GM19035 (cell line): Measurements from ENCODE around the gene FUBP1.
"Not testable (repeated sequence)": the region's sequence is repeated elsewhere in the genome, so short reads cannot be mapped to it uniquely, and the experiment has no call there.

Source experiments
- ATAC-seq: cut with Tn5 transposase; IDR thresholded peaks from one replicate; pipeline ENCODE4 v1.9.1; 2021; ENCODE audit not compliant: unreplicated experiment

FUBP1 gene

GRCh38 chr1:77990629-77991204 is 11.8 kb upstream of the FUBP1 start:
- no peak for ATAC-seq

GRCh38 chr1:77989744-77990143 is 10.9 kb upstream of the FUBP1 start:
- ATAC-seq: no peak

- no peak for ATAC-seq
Observed at GRCh38 chr1:77987919-77988318, 9.0 kb upstream of the FUBP1 start.

GRCh38 chr1:77986810-77987209 is 7.9 kb upstream of the FUBP1 start:
- ATAC-seq: no peak

GRCh38 chr1:77984629-77985028 is 5.8 kb upstream of the FUBP1 start:
- no peak for ATAC-seq

- no peak for ATAC-seq
Observed at GRCh38 chr1:77983997-77984355, 5.1 kb upstream of the FUBP1 start.

GRCh38 chr1:77983352-77983996 is 4.6 kb upstream of the FUBP1 start:
- ATAC-seq: not testable (repeated sequence)

GRCh38 chr1:77978293-77978968 is 441 bp downstream of the FUBP1 start:
- peak; percentile 59 for ATAC-seq

GRCh38 chr1:77977989-77978292 is 931 bp downstream of the FUBP1 start:
- no peak for ATAC-seq

- no peak for ATAC-seq
Observed at GRCh38 chr1:77976433-77977076, 2.3 kb downstream of the FUBP1 start.

- no peak for ATAC-seq
Observed at GRCh38 chr1:77975907-77976306, 3.0 kb downstream of the FUBP1 start.

- ATAC-seq: no peak
Observed at GRCh38 chr1:77975386-77975785, 3.5 kb downstream of the FUBP1 start.

GRCh38 chr1:77972080-77972479 is 6.8 kb downstream of the FUBP1 start:
- ATAC-seq: no peak

- ATAC-seq: no peak
Observed at GRCh38 chr1:77970192-77970591, 8.7 kb downstream of the FUBP1 start.

GRCh38 chr1:77966291-77966690 is 12.6 kb downstream of the FUBP1 start:
- no peak for ATAC-seq

GRCh38 chr1:77961392-77961791 is 17.5 kb downstream of the FUBP1 start:
- no peak for ATAC-seq

- no peak for ATAC-seq
Observed at GRCh38 chr1:77958850-77959249, 20.0 kb downstream of the FUBP1 start.

- no peak for ATAC-seq
Observed at GRCh38 chr1:77958391-77958790, 20.5 kb downstream of the FUBP1 start.

- no peak for ATAC-seq
Observed at GRCh38 chr1:77956464-77956863, 22.4 kb downstream of the FUBP1 start.

- ATAC-seq: no peak
Observed at GRCh38 chr1:77955709-77956108, 23.2 kb downstream of the FUBP1 start.

GRCh38 chr1:77954521-77954920 is 24.4 kb downstream of the FUBP1 start:
- ATAC-seq: no peak

GRCh38 chr1:77953907-77954306 is 25.0 kb downstream of the FUBP1 start:
- no peak for ATAC-seq
